Activated CD4-positive, alpha-beta T cell treated with anti-CD3 and anti-CD28 coated beads for 36 hours (primary cell): Measurements from ENCODE around the gene SLC25A30. TPM values are rescaled to one million over a fixed set of nuclear protein-coding genes. Genes with fewer than 3 reads are reported as not detected.

Experiments used
- total RNA-seq, 2 experiments: library from RNA; stranded (reverse); gene quantifications; one replicate each; pipeline ENCODE4 v1.2.3, GENCODE V29; 2021

Gene SLC25A30
- total RNA-seq, 2 experiments from 2014 or later = 17.7 to 18.4 TPM

Other genes with a start within 250 kb of the SLC25A30 start
- gene KCTD4, start 217.3 kb downstream of the SLC25A30 start, total RNA-seq = not detected
- gene TPT1, start 77.2 kb downstream of the SLC25A30 start, total RNA-seq = 1,000 to 10,000 TPM; 3,408 to 3,964 TPM
- gene COG3, start 46.6 kb upstream of the SLC25A30 start, total RNA-seq = 10 to 100 TPM; 18.0 to 19.6 TPM
- not detected for gene ERICH6B, start 197.4 kb upstream of the SLC25A30 start, total RNA-seq